ENCODE measurements around the gene CRACR2A. TPM values are rescaled to one million over a fixed set of nuclear protein-coding genes. Genes with fewer than 3 reads are reported as not detected.

CRACR2A gene
- polyA plus RNA-seq, 3 donors, result 2.8 to 10.7 (median 5.8) TPM

GRCh38 chr12:3578557-3578956, 174.4 kb downstream of the CRACR2A start:
- TF ChIP-seq CTCF (IDR thresholded peaks at IDR 0.05), result no peak
- H3K9me3 Mint-ChIP-seq, result peaks cover 0 to 1% (median 0%) of the 10 kb centered on the region in 7 donors
- H3K4me3 ChIP-seq (replicated peaks in 1 of 3; ENCODE audit: low read depth in 2 of 3, low read length in 3 of 3), result no peak overlapping the region

GRCh38 chr12:3576891-3577290, 176.0 kb downstream of the CRACR2A start:
- H3K36me3 Mint-ChIP-seq, result no peaks in the 10 kb centered on the region
- WGBS (ENCODE audit: insufficient coverage), result 92% methylated on average over 9 of the region's 9 CpGs
- no peak for DNase-seq

More at GRCh38 chr12:3578557-3578956, 174.4 kb downstream of the CRACR2A start:
- intact Hi-C loops (cut with micrococcal nuclease), result no loop called here
- DNase-seq, result no peak
- Mint-ChIP-seq H3K4me1 (no peaks in the 10 kb centered on the region), H3K27me3 (ENCODE audit: low read depth in 3 of 3) (peaks cover 13 to 14% (median 14%) of the 10 kb centered on the region in 3 donors), H3K4me3 (no peak overlapping the region), H3K27ac (no peak overlapping the region), H3K36me3 (no peaks in the 10 kb centered on the region)
- Histone ChIP-seq H3K27me3 (ENCODE audit: control insufficient read depth in 2 of 2, insufficient read depth in 2 of 2, low read length in 2 of 2) (no peaks in the 10 kb centered on the region), H4K20me1 (ENCODE audit: insufficient read depth, low read length) (no peaks in the 10 kb centered on the region), H3K9me3 (replicated peaks in 1 of 2; ENCODE audit: control insufficient read depth in 1 of 2, insufficient read depth in 1 of 2, low read length in 2 of 2) (no peaks in the 10 kb centered on the region), H3K36me3 (replicated peaks in 1 of 2; ENCODE audit: control insufficient read depth in 1 of 2, insufficient read depth in 2 of 2, low read length in 2 of 2) (no peaks in the 10 kb centered on the region), H3K4me1 (ENCODE audit: control insufficient read depth in 1 of 2, insufficient read depth in 2 of 2, low read length in 2 of 2) (no peaks in the 10 kb centered on the region), H3K79me2 (ENCODE audit: insufficient read depth, low read length) (no peaks in the 10 kb centered on the region), H3K27ac (ENCODE audit: low read depth in 1 of 2, low read length in 2 of 2) (no peak overlapping the region), H3K4me2 (replicated peaks; ENCODE audit: extremely low read depth, low read length, poor library complexity, severe bottlenecking) (no peak overlapping the region), H2AFZ (ENCODE audit: insufficient read depth, low read depth, low read length, poor library complexity, severe bottlenecking) (no peak overlapping the region), H3K9ac (ENCODE audit: insufficient read depth, low read length, poor library complexity, severe bottlenecking) (no peak overlapping the region)
- WGBS (ENCODE audit: insufficient coverage), result 85% methylated on average over 3 of the region's 5 CpGs

More at GRCh38 chr12:3576891-3577290, 176.0 kb downstream of the CRACR2A start:
- Histone ChIP-seq H3K4me3 (replicated peaks in 1 of 3; ENCODE audit: low read depth in 2 of 3, low read length in 3 of 3) (no peak overlapping the region), H3K27ac (ENCODE audit: low read depth in 1 of 2, low read length in 2 of 2) (no peak overlapping the region), H2AFZ (ENCODE audit: insufficient read depth, low read depth, low read length, poor library complexity, severe bottlenecking) (no peak overlapping the region), H3K4me2 (replicated peaks; ENCODE audit: extremely low read depth, low read length, poor library complexity, severe bottlenecking) (no peak overlapping the region), H3K9ac (ENCODE audit: insufficient read depth, low read length, poor library complexity, severe bottlenecking) (no peak overlapping the region), H4K20me1 (ENCODE audit: insufficient read depth, low read length) (no peaks in the 10 kb centered on the region), H3K27me3 (ENCODE audit: control insufficient read depth in 2 of 2, insufficient read depth in 2 of 2, low read length in 2 of 2) (no peaks in the 10 kb centered on the region), H3K79me2 (ENCODE audit: insufficient read depth, low read length) (no peaks in the 10 kb centered on the region), H3K4me1 (ENCODE audit: control insufficient read depth in 1 of 2, insufficient read depth in 2 of 2, low read length in 2 of 2) (no peaks in the 10 kb centered on the region), H3K9me3 (replicated peaks in 1 of 2; ENCODE audit: control insufficient read depth in 1 of 2, insufficient read depth in 1 of 2, low read length in 2 of 2) (no peaks in the 10 kb centered on the region), H3K36me3 (replicated peaks in 1 of 2; ENCODE audit: control insufficient read depth in 1 of 2, insufficient read depth in 2 of 2, low read length in 2 of 2) (no peaks in the 10 kb centered on the region)
- no peaks in the 10 kb centered on the region for H3K9me3 Mint-ChIP-seq
- TF ChIP-seq CTCF (IDR thresholded peaks at IDR 0.05), result no peak
- no peak overlapping the region for H3K27ac Mint-ChIP-seq
- H3K4me1 Mint-ChIP-seq, result no peaks in the 10 kb centered on the region
- peaks cover 14 to 23% (median 16%) of the 10 kb centered on the region in 3 donors for H3K27me3 Mint-ChIP-seq (ENCODE audit: low read depth in 3 of 3)
- intact Hi-C loops (cut with micrococcal nuclease), result no loop called here
- no peak overlapping the region for H3K4me3 Mint-ChIP-seq

Data from CD14-positive monocyte (primary cell).